ENCODE results near the gene GCN1.

GRCh38 chr12:120125792-120126634 is 68.5 kb downstream of the GCN1 start:
- TF ChIP-seq, protein P1, sequence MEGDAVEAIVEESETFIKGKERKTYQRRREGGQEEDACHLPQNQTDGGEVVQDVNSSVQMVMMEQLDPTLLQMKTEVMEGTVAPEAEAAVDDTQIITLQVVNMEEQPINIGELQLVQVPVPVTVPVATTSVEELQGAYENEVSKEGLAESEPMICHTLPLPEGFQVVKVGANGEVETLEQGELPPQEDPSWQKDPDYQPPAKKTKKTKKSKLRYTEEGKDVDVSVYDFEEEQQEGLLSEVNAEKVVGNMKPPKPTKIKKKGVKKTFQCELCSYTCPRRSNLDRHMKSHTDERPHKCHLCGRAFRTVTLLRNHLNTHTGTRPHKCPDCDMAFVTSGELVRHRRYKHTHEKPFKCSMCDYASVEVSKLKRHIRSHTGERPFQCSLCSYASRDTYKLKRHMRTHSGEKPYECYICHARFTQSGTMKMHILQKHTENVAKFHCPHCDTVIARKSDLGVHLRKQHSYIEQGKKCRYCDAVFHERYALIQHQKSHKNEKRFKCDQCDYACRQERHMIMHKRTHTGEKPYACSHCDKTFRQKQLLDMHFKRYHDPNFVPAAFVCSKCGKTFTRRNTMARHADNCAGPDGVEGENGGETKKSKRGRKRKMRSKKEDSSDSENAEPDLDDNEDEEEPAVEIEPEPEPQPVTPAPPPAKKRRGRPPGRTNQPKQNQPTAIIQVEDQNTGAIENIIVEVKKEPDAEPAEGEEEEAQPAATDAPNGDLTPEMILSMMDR (conservative IDR thresholded peaks at IDR 0.05; ENCODE audit: low read depth, low read length), result no peak
- no peak for TF ChIP-seq EZH2phosphoT487 (IDR thresholded peaks at IDR 0.05; ENCODE audit: borderline replicate concordance, low read length)

Measured in PC-3 (cell line).